Panc1 (cell line): Measurements from ENCODE around the gene RIC8A.

ENCODE experiments used
- SIN3A ChIP-seq: IDR thresholded peaks from 2 replicates; pipeline ENCODE4 v1.6.1; 2012; ENCODE audit warnings: low read depth, mild to moderate bottlenecking, low read length, moderate library complexity, borderline replicate concordance; ENCODE audit not compliant: insufficient read depth
- TF ChIP-seq, protein P1 (sequence below): fragments of 450-650 bp; IDR thresholded peaks from 2 replicates; pipeline ENCODE4 v1.5.1; 2017; ENCODE audit warnings: mild to moderate bottlenecking

- TF ChIP-seq, protein P1, sequence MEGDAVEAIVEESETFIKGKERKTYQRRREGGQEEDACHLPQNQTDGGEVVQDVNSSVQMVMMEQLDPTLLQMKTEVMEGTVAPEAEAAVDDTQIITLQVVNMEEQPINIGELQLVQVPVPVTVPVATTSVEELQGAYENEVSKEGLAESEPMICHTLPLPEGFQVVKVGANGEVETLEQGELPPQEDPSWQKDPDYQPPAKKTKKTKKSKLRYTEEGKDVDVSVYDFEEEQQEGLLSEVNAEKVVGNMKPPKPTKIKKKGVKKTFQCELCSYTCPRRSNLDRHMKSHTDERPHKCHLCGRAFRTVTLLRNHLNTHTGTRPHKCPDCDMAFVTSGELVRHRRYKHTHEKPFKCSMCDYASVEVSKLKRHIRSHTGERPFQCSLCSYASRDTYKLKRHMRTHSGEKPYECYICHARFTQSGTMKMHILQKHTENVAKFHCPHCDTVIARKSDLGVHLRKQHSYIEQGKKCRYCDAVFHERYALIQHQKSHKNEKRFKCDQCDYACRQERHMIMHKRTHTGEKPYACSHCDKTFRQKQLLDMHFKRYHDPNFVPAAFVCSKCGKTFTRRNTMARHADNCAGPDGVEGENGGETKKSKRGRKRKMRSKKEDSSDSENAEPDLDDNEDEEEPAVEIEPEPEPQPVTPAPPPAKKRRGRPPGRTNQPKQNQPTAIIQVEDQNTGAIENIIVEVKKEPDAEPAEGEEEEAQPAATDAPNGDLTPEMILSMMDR, result no peak
- peak; percentile 82; the same call in 1 of the 2 replicates for TF ChIP-seq SIN3A
Measured at GRCh38 chr11:235997-236773, 28.7 kb downstream of the RIC8A start, which contains the start of gene SIRT3.
